ENCODE results near the gene LDLRAD3.

GRCh38 chr11:36201411-36201810 is 257.5 kb downstream of the LDLRAD3 start:
- TF ChIP-seq CTCF (conservative IDR thresholded peaks at IDR 0.05; ENCODE audit: low read length) (no peak), EZH2phosphoT487 (IDR thresholded peaks at IDR 0.05; ENCODE audit: borderline replicate concordance) (no peak)

All from Loucy (cell line).